Neural cell (in vitro differentiated cells): Measurements from ENCODE around the gene CCDC33. TPM values are rescaled to one million over a fixed set of nuclear protein-coding genes. Genes with fewer than 3 reads are reported as not detected.

Experiments used
- H2AFZ ChIP-seq: fragments of 200-600, 300-800 bp; sonication (generic), shearing (Covaris generic); 2 replicates; pipeline ENCODE4 v1.6.0; 2014; ENCODE audit warnings: low read depth, mild to moderate bottlenecking, antibody characterized with exemption, low read length, moderate library complexity
- H3F3A ChIP-seq: fragments of 200-600 bp; shearing (Covaris generic); 2 replicates; pipeline ENCODE4 v1.6.1; 2016; ENCODE audit warnings: mild to moderate bottlenecking, moderate library complexity, mixed read lengths, antibody characterized with exemption, low read length; ENCODE audit not compliant: insufficient read depth, poor library complexity, severe bottlenecking
- H3K27ac ChIP-seq: fragments of 200-600, 300-800 bp; sonication (generic), shearing (Covaris generic); 2 replicates; pipeline ENCODE4 v1.5.1; 2014; ENCODE audit warnings: mild to moderate bottlenecking, low read length, moderate library complexity
- H3K27me3 ChIP-seq: fragments of 300-800, 200-600 bp; sonication (generic), shearing (Covaris generic); 2 replicates; pipeline ENCODE4 v1.6.0; 2014; ENCODE audit warnings: mild to moderate bottlenecking, low read depth, low read length, moderate library complexity; ENCODE audit not compliant: insufficient read depth
- H3K36me3 ChIP-seq: fragments of 300-800, 200-600 bp; sonication (generic), shearing (Covaris generic); 2 replicates; pipeline ENCODE4 v1.5.1; 2014; ENCODE audit warnings: mild to moderate bottlenecking, antibody characterized with exemption, low read length, moderate library complexity; ENCODE audit not compliant: insufficient read depth
- H3K4me2 ChIP-seq: fragments of 300-800, 200-600 bp; sonication (generic), shearing (Covaris generic); 2 replicates; pipeline ENCODE4 v1.6.0; 2014; ENCODE audit warnings: mild to moderate bottlenecking, low read length
- H3K4me3 ChIP-seq: fragments of 300-800, 200-600 bp; sonication (generic), shearing (Covaris generic); 2 replicates; pipeline ENCODE4 v1.5.1; 2014; ENCODE audit warnings: mild to moderate bottlenecking, low read length, moderate library complexity
- H3K79me2 ChIP-seq: fragments of 200-600 bp; shearing (Covaris generic); replicated peaks from 2 replicates; pipeline ENCODE4 v1.6.0; 2014; ENCODE audit warnings: mild to moderate bottlenecking, low read length, moderate library complexity; ENCODE audit not compliant: insufficient read depth
- H3K9ac ChIP-seq: fragments of 300-800, 200-600 bp; sonication (generic), shearing (Covaris generic); 2 replicates; pipeline ENCODE4 v1.6.1; 2016; ENCODE audit warnings: mild to moderate bottlenecking, low read length, mixed read lengths
- H3K9me2 ChIP-seq: fragments of 200-600 bp; shearing (Covaris generic); 2 replicates; pipeline ENCODE4 v1.6.1; 2016; ENCODE audit warnings: mild to moderate bottlenecking, low read length, mixed read lengths; ENCODE audit not compliant: insufficient read depth
- H3K9me3 ChIP-seq: fragments of 200-600, 300-800 bp; sonication (generic), shearing (Covaris generic); 2 replicates; pipeline ENCODE4 v1.6.1; 2016; ENCODE audit warnings: mild to moderate bottlenecking, mixed run types, low read length, moderate library complexity, mixed read lengths
- H4K20me1 ChIP-seq: fragments of 200-600 bp; shearing (Covaris generic); 2 replicates; pipeline ENCODE4 v1.6.1; 2016; ENCODE audit warnings: mild to moderate bottlenecking, mixed run types; ENCODE audit not compliant: insufficient read depth
- CTCF ChIP-seq: fragments of 450-650 bp; IDR thresholded peaks from 2 replicates; pipeline ENCODE4 v1.5.1; 2014; ENCODE audit warnings: antibody characterized with exemption, mild to moderate bottlenecking, moderate library complexity; ENCODE audit not compliant: poor library complexity, severe bottlenecking
- EP300 ChIP-seq: fragments of 450-650 bp; conservative IDR thresholded peaks from 2 replicates; pipeline ENCODE4 v1.6.1; 2014; ENCODE audit warnings: antibody characterized with exemption, mild to moderate bottlenecking, moderate library complexity; ENCODE audit not compliant: poor library complexity, severe bottlenecking
- EZH2 ChIP-seq: fragments of 200-600, 300-800 bp; shearing (Covaris generic), sonication (generic); IDR thresholded peaks from 2 replicates; pipeline ENCODE4 v1.6.1; 2014; ENCODE audit warnings: antibody characterized with exemption, low read length, borderline replicate concordance, mild to moderate bottlenecking; ENCODE audit not compliant: insufficient read depth, poor library complexity, severe bottlenecking
- MXI1 ChIP-seq: fragments of 450-650 bp; conservative IDR thresholded peaks from 2 replicates; pipeline ENCODE4 v1.6.1; 2014; ENCODE audit warnings: antibody characterized with exemption, mild to moderate bottlenecking; ENCODE audit not compliant: poor library complexity, severe bottlenecking
- POLR2AphosphoS5 ChIP-seq: IDR thresholded peaks from 2 replicates; pipeline ENCODE4 v1.6.1; 2012
- RAD21 ChIP-seq: fragments of 450-650 bp; conservative IDR thresholded peaks from 2 replicates; pipeline ENCODE4 v1.6.1; 2014; ENCODE audit warnings: antibody characterized with exemption, mild to moderate bottlenecking, moderate library complexity
- SMC3 ChIP-seq: fragments of 450-650 bp; conservative IDR thresholded peaks from 2 replicates; pipeline ENCODE4 v1.6.1; 2014; ENCODE audit warnings: antibody characterized with exemption, mild to moderate bottlenecking, moderate library complexity; ENCODE audit not compliant: poor library complexity
- TAF1 ChIP-seq: IDR thresholded peaks from 2 replicates; pipeline ENCODE4 v1.6.1; 2012; ENCODE audit warnings: low read depth
- polyA plus RNA-seq: library from polyadenylated mRNA; depleted of rRNA; stranded (reverse); fragments of >200 nt; gene quantifications from 2 replicates; pipeline ENCODE4 v1.2.3, GENCODE V29; 2014
- TF ChIP-seq, protein P1 (sequence below): IDR thresholded peaks from 2 replicates; pipeline ENCODE4 v1.6.1; 2012; ENCODE audit warnings: borderline replicate concordance

CCDC33 gene
- polyA plus RNA-seq, 1 donor from 2014 or later, result 1.4 TPM

DNA sequence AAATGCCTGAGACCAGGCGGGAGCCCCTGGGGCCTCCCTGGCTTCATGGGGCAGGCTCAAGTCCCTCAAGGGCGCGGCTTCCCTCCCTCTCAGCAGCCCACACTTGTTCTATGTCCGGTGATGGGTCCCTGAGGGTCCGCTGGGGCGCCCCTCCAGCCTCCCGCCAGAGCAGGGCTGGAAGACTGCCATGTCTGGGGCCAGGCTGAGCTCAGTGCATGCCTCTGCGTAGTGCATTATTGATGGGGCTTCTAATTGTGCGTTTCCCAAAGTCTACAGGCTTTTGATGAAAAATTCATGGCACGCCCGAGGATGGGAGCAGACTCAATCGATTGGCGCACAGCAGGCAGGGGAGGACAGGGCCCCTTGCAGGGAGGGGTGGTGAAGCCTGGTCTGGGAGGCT is 80.0 kb downstream of the CCDC33 start:
- Histone ChIP-seq H3K9ac (no peak overlapping the region), H4K20me1 (no peaks in the 10 kb centered on the region), H3K27ac (no peak overlapping the region), H3K9me3 (no peaks in the 10 kb centered on the region), H2AFZ (no peak overlapping the region), H3K79me2 (no peaks in the 10 kb centered on the region), H3F3A (no peaks in the 10 kb centered on the region), H3K4me2 (no peak overlapping the region), H3K4me3 (no peak overlapping the region), H3K36me3 (no peaks in the 10 kb centered on the region), H3K9me2 (no peaks in the 10 kb centered on the region), H3K27me3 (no peaks in the 10 kb centered on the region)
- TF ChIP-seq, protein P1, sequence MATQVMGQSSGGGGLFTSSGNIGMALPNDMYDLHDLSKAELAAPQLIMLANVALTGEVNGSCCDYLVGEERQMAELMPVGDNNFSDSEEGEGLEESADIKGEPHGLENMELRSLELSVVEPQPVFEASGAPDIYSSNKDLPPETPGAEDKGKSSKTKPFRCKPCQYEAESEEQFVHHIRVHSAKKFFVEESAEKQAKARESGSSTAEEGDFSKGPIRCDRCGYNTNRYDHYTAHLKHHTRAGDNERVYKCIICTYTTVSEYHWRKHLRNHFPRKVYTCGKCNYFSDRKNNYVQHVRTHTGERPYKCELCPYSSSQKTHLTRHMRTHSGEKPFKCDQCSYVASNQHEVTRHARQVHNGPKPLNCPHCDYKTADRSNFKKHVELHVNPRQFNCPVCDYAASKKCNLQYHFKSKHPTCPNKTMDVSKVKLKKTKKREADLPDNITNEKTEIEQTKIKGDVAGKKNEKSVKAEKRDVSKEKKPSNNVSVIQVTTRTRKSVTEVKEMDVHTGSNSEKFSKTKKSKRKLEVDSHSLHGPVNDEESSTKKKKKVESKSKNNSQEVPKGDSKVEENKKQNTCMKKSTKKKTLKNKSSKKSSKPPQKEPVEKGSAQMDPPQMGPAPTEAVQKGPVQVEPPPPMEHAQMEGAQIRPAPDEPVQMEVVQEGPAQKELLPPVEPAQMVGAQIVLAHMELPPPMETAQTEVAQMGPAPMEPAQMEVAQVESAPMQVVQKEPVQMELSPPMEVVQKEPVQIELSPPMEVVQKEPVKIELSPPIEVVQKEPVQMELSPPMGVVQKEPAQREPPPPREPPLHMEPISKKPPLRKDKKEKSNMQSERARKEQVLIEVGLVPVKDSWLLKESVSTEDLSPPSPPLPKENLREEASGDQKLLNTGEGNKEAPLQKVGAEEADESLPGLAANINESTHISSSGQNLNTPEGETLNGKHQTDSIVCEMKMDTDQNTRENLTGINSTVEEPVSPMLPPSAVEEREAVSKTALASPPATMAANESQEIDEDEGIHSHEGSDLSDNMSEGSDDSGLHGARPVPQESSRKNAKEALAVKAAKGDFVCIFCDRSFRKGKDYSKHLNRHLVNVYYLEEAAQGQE, result no peak
- TF ChIP-seq EZH2, result no peak
- no peak for TF ChIP-seq MXI1
- no peak for TF ChIP-seq POLR2AphosphoS5
- TF ChIP-seq TAF1, result no peak
- no peak for TF ChIP-seq EP300
- no peak for TF ChIP-seq CTCF
- TF ChIP-seq RAD21, result no peak
- no peak for TF ChIP-seq SMC3

GRCh38 chr15:74317820-74318375 is 81.8 kb downstream of the CCDC33 start:
- H3K4me2 ChIP-seq, result no peak overlapping the region
- H3K9ac ChIP-seq, result peak overlapping the region; percentile 41
- TF ChIP-seq CTCF (no peak), SMC3 (no peak)
- no peaks in the 10 kb centered on the region for H3K36me3 ChIP-seq
- H3F3A ChIP-seq, result no peaks in the 10 kb centered on the region
- no peaks in the 10 kb centered on the region for H4K20me1 ChIP-seq
- no peak overlapping the region for H2AFZ ChIP-seq
- H3K9me3 ChIP-seq, result no peaks in the 10 kb centered on the region
- H3K27me3 ChIP-seq, result no peaks in the 10 kb centered on the region
- H3K4me3 ChIP-seq, result no peak overlapping the region
- peak overlapping the region; percentile 34 for H3K27ac ChIP-seq
- no peaks in the 10 kb centered on the region for H3K79me2 ChIP-seq
- H3K9me2 ChIP-seq, result no peaks in the 10 kb centered on the region
